ENCODE data around the gene SGO1.
"Not testable (repeated sequence)": the region's sequence is repeated elsewhere in the genome, so short reads cannot be mapped to it uniquely, and the experiment has no call there.

GRCh38 chr3:20205898-20206297 lies 19.9 kb upstream of the SGO1 start:
- TF ChIP-seq, protein P1, sequence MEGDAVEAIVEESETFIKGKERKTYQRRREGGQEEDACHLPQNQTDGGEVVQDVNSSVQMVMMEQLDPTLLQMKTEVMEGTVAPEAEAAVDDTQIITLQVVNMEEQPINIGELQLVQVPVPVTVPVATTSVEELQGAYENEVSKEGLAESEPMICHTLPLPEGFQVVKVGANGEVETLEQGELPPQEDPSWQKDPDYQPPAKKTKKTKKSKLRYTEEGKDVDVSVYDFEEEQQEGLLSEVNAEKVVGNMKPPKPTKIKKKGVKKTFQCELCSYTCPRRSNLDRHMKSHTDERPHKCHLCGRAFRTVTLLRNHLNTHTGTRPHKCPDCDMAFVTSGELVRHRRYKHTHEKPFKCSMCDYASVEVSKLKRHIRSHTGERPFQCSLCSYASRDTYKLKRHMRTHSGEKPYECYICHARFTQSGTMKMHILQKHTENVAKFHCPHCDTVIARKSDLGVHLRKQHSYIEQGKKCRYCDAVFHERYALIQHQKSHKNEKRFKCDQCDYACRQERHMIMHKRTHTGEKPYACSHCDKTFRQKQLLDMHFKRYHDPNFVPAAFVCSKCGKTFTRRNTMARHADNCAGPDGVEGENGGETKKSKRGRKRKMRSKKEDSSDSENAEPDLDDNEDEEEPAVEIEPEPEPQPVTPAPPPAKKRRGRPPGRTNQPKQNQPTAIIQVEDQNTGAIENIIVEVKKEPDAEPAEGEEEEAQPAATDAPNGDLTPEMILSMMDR (IDR thresholded peaks at IDR 0.05), result not testable (repeated sequence)
- TF ChIP-seq POLR2A (IDR thresholded peaks at IDR 0.05), result not testable (repeated sequence)
